KMS-11 (cell line): Measurements from ENCODE around the gene CRISPLD2.

Source experiments
- H2AFZ ChIP-seq: fragments of 200-600 bp; sonication (generic); 2 replicates; pipeline ENCODE4 v1.6.1; 2016; ENCODE audit warnings: antibody characterized with exemption, mixed run types, low read depth
- H3K27ac ChIP-seq: fragments of 200-600 bp; sonication (generic); 2 replicates; pipeline ENCODE4 v1.6.1; 2016; ENCODE audit warnings: mild to moderate bottlenecking, mixed run types
- H3K27me3 ChIP-seq: fragments of 200-600 bp; sonication (generic); 2 replicates; pipeline ENCODE4 v1.6.1; 2017; ENCODE audit warnings: mild to moderate bottlenecking, low read depth, mixed run types, moderate library complexity; ENCODE audit not compliant: insufficient read depth
- H3K36me3 ChIP-seq: fragments of 200-600 bp; sonication (generic); 2 replicates; pipeline ENCODE4 v1.6.1; 2017; ENCODE audit warnings: mild to moderate bottlenecking, mixed run types; ENCODE audit not compliant: insufficient read depth
- H3K4me1 ChIP-seq: fragments of 200-600 bp; sonication (generic); 2 replicates; pipeline ENCODE4 v1.6.1; 2016; ENCODE audit warnings: mild to moderate bottlenecking, low read depth, mixed run types; ENCODE audit not compliant: poor library complexity, severe bottlenecking
- H3K4me2 ChIP-seq: fragments of 200-600 bp; sonication (generic); 2 replicates; pipeline ENCODE4 v1.7.0; 2016; ENCODE audit warnings: mild to moderate bottlenecking, mixed run types
- H3K4me3 ChIP-seq: fragments of 200-600 bp; sonication (generic); IDR thresholded peaks from 2 replicates; pipeline ENCODE4 v1.6.1; 2017; ENCODE audit warnings: low read depth, low read length, mixed read lengths; ENCODE audit not compliant: insufficient read depth
- H3K79me2 ChIP-seq: fragments of 200-600 bp; sonication (generic); 2 replicates; pipeline ENCODE4 v1.6.1; 2016; ENCODE audit warnings: low read depth, mixed run types; ENCODE audit not compliant: insufficient read depth
- H3K9ac ChIP-seq: fragments of 200-600 bp; sonication (generic); 2 replicates; pipeline ENCODE4 v1.6.1; 2016; ENCODE audit warnings: mild to moderate bottlenecking, mixed run types
- H4K20me1 ChIP-seq: fragments of 200-600 bp; sonication (generic); 2 replicates; pipeline ENCODE4 v1.6.1; 2016; ENCODE audit warnings: mild to moderate bottlenecking, mixed run types; ENCODE audit not compliant: insufficient read depth
- TF ChIP-seq, protein P1 (sequence below): fragments of 200-600 bp; sonication (generic); conservative IDR thresholded peaks from 2 replicates; pipeline ENCODE4 v1.6.1; 2017; ENCODE audit warnings: low read depth, mild to moderate bottlenecking, antibody characterized with exemption, low read length, moderate library complexity, mixed read lengths

CRISPLD2 gene

DNA sequence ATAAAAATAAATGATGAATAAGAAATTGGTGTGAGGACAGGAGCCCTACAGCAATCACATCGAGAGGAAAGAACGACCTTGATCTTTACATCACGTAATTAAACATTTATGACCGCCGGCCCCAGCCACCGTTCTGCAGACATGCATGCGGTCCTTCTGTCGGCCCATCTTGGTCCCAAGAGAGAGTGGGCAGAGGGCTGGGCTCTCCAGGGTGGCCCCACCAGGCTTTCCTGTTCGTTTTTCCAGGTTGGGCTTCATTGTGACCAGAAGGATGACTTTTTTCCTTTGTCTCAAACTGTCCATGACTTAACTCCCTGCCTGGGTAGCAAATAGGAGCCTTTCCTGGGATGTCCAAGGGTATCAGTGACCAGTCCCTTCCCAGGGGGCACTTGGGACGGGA, 3.3 kb upstream of the CRISPLD2 start:
- Histone ChIP-seq H3K36me3 (no peaks in the 10 kb centered on the region), H4K20me1 (no peaks in the 10 kb centered on the region), H3K9ac (no peak overlapping the region), H3K4me3 (no peak overlapping the region), H2AFZ (no peak overlapping the region), H3K4me1 (no peaks in the 10 kb centered on the region), H3K79me2 (no peaks in the 10 kb centered on the region), H3K4me2 (no peak overlapping the region), H3K27me3 (peaks cover 69% of the 10 kb centered on the region), H3K27ac (no peak overlapping the region)
- TF ChIP-seq, protein P1, sequence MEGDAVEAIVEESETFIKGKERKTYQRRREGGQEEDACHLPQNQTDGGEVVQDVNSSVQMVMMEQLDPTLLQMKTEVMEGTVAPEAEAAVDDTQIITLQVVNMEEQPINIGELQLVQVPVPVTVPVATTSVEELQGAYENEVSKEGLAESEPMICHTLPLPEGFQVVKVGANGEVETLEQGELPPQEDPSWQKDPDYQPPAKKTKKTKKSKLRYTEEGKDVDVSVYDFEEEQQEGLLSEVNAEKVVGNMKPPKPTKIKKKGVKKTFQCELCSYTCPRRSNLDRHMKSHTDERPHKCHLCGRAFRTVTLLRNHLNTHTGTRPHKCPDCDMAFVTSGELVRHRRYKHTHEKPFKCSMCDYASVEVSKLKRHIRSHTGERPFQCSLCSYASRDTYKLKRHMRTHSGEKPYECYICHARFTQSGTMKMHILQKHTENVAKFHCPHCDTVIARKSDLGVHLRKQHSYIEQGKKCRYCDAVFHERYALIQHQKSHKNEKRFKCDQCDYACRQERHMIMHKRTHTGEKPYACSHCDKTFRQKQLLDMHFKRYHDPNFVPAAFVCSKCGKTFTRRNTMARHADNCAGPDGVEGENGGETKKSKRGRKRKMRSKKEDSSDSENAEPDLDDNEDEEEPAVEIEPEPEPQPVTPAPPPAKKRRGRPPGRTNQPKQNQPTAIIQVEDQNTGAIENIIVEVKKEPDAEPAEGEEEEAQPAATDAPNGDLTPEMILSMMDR: no peak

DNA sequence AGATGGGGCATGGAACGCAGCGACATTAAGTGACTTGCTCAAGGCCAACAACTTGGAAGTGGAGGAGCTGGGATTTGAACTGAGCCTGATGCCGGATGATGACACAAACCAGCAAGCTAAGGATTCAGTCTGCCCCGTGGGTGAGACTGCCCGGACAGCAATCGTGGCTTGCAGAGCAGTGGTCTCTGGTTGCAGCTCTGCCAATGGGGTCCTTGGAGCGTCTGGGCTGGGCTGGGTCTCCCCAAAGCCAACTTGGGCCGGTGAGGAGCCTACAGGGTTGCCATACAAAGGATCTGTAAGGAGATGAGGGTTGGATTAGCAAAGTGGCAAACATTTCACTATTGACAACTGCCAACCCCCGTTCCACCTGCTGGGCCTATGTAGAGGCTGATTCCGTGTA, 2.6 kb upstream of the CRISPLD2 start:
- Histone ChIP-seq H3K27me3 (peaks cover 69% of the 10 kb centered on the region), H3K4me1 (no peaks in the 10 kb centered on the region)

DNA sequence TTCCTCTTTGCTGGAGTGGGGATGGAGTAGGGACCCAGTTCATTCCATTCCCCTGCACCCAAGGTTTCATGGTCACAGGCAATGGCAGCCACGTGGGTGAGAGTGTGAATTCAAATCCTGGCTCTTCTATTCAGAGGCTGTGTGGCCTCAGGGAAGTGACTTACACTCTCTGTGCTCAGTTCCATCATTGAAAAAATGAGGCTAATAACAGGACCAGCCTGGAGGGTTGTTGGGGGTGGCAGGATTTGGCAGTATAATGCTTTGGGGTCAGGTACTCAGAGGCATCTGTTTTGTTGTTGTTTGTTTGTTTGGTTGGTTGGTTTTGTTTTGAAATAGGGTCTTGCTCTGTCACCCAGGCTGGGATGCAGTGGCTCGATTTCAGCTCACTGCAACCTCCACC, 2.2 kb upstream of the CRISPLD2 start:
- Histone ChIP-seq H3K4me2 (no peak overlapping the region), H3K27ac (no peak overlapping the region), H4K20me1 (no peaks in the 10 kb centered on the region), H3K27me3 (peaks cover 69% of the 10 kb centered on the region), H2AFZ (no peak overlapping the region), H3K36me3 (no peaks in the 10 kb centered on the region), H3K9ac (no peak overlapping the region), H3K79me2 (no peaks in the 10 kb centered on the region), H3K4me1 (no peaks in the 10 kb centered on the region), H3K4me3 (no peak overlapping the region)
- TF ChIP-seq, protein P1: no peak

More for the DNA sequence above, 2.6 kb upstream of the CRISPLD2 start:
- no peaks in the 10 kb centered on the region for H4K20me1 ChIP-seq
- no peaks in the 10 kb centered on the region for H3K79me2 ChIP-seq
- H3K4me3 ChIP-seq: no peak overlapping the region
- no peaks in the 10 kb centered on the region for H3K36me3 ChIP-seq
- H2AFZ ChIP-seq: no peak overlapping the region
- H3K4me2 ChIP-seq: no peak overlapping the region
- H3K27ac ChIP-seq: no peak overlapping the region
- TF ChIP-seq, protein P1: no peak
- no peak overlapping the region for H3K9ac ChIP-seq

DNA sequence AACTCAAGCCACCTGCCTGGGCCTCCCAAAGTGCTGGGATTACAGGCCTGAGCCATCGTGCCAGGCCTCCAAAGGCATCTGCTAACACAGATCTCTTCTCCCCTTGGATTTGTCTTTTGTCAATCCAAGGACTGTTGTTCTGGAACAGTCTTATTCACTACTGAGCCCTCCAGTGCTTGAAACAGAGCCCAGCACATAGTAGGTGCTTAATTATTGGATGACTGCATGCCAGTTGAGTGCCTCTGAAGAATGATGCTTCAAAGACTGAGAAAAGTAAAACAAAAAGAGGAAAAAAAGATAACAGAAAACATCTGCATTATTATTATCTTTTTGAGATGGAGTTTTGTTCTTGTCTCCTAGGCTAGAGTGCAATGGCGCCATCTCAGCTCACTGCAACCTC, 1.7 kb upstream of the CRISPLD2 start:
- Histone ChIP-seq H3K4me3 (no peak overlapping the region), H3K9ac (no peak overlapping the region), H3K36me3 (no peaks in the 10 kb centered on the region), H3K79me2 (no peaks in the 10 kb centered on the region), H4K20me1 (no peaks in the 10 kb centered on the region), H2AFZ (no peak overlapping the region), H3K27me3 (peaks cover 69% of the 10 kb centered on the region), H3K27ac (no peak overlapping the region), H3K4me1 (no peaks in the 10 kb centered on the region), H3K4me2 (no peak overlapping the region)
- TF ChIP-seq, protein P1: no peak
